Testis (tissue), 2 donors: ENCODE data around the gene OXNAD1.

Experiments used
- CTCF ChIP-seq, 3 experiments: fragments of 450-650 bp in 2 of 3; fragments of 200-600 bp in 1 of 3; sonication (generic) in 1 of 3; IDR thresholded peaks; one replicate each; pipeline ENCODE4 v1.5.1; 2016 to 2019; ENCODE audit warnings: antibody characterized with exemption in 3 of 3, mild to moderate bottlenecking in 2 of 3, moderate library complexity in 1 of 3
- POLR2A ChIP-seq: fragments of 450-650 bp; IDR thresholded peaks from one replicate; pipeline ENCODE4 v1.6.1; 2017; ENCODE audit warnings: antibody characterized with exemption, mild to moderate bottlenecking, moderate library complexity

- TF ChIP-seq CTCF (IDR thresholded peaks at IDR 0.05) (no peak), POLR2A (no peak)
Measured at GRCh38 chr3:16329826-16330129, 64.8 kb downstream of the OXNAD1 start.
